ENCODE data around the gene EXT2. TPM values are rescaled to one million over a fixed set of nuclear protein-coding genes. Genes with fewer than 3 reads are reported as not detected.
A peak's percentile ranks its signal among the peaks of the same experiment; 100 is the strongest.

EXT2 gene
- total RNA-seq, 1 donor from 2014 or later, result 78.6 TPM

DNA sequence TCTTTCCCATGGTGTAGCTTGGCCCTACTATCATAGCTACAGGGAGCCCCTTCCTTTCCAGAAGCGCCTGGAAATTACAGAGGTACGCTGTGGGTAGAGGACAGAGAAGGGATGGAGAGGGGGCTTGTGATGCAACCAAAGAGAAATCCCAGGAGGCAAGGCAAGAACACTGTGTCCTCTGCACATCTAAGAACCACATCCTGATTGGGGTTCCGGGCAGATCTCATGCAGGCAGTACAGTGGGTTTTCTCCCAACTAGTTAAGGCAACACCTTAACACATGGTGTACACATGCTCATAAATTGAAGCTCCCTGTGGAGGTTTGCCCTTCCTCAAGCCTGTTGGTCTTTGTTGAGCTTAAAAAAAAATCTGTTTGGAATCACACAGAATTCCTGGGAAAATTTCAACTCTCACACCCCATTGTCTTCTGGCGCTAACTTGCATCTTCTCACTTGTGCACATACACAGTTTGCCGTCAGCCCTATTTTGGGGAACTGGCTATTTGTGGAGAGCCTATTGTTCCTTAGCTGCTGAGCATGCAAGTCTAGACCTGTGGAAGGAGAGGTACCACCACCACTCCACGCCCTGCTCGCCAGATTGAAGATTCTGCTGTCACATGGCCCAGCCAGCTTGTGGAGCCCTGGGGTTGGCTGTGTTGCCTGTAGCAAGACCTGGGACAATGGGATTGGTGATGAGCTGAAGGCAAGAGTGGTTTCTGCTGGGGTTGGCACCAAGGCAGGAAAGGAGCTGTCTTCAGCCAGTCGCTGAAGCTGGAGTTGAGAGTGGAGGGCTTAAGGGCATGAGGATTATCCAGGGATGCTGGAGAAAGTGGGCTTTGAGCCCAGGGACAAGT is 162.1 kb downstream of the EXT2 start:
- no peaks in the 10 kb centered on the region for H3K4me1 ChIP-seq
- H3K27ac ChIP-seq, result no peak overlapping the region
- DNase-seq (ENCODE audit: extremely low spot score in 2 of 2), result peak in 1 of 2 donors; percentile 60
- H3K4me3 ChIP-seq, result no peak overlapping the region
- H3K36me3 ChIP-seq, result no peaks in the 10 kb centered on the region
- peaks cover 4% of the 10 kb centered on the region for H3K9me3 ChIP-seq
- TF ChIP-seq POLR2A (IDR thresholded peaks at IDR 0.05) (no peak), POLR2AphosphoS5 (IDR thresholded peaks at IDR 0.05; ENCODE audit: insufficient read depth in 1 of 2, low read depth in 1 of 2) (no peak)
- TF ChIP-seq, protein P1, sequence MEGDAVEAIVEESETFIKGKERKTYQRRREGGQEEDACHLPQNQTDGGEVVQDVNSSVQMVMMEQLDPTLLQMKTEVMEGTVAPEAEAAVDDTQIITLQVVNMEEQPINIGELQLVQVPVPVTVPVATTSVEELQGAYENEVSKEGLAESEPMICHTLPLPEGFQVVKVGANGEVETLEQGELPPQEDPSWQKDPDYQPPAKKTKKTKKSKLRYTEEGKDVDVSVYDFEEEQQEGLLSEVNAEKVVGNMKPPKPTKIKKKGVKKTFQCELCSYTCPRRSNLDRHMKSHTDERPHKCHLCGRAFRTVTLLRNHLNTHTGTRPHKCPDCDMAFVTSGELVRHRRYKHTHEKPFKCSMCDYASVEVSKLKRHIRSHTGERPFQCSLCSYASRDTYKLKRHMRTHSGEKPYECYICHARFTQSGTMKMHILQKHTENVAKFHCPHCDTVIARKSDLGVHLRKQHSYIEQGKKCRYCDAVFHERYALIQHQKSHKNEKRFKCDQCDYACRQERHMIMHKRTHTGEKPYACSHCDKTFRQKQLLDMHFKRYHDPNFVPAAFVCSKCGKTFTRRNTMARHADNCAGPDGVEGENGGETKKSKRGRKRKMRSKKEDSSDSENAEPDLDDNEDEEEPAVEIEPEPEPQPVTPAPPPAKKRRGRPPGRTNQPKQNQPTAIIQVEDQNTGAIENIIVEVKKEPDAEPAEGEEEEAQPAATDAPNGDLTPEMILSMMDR (IDR thresholded peaks at IDR 0.05), result no peak
- H3K27me3 ChIP-seq, result no peaks in the 10 kb centered on the region
- intact Hi-C loops (cut with DNase I), result no loop called here

DNA sequence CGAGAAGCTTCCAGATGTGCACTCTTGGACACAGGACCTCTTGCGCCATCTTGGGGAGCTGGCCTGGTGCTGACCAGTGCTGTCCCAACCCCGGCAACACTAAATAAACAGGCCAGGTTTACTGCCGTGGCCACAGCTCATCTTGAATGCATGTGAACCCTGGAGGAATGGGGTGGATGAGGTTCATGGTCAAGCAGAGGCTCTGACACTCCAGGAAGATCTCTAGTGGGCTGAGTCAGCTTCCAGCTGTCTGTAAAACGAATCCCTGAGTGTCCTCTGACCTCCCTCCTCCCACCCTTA is 162.7 kb downstream of the EXT2 start:
- no peak for DNase-seq (ENCODE audit: extremely low spot score in 2 of 2)
- no peak overlapping the region for H3K27ac ChIP-seq
- H3K36me3 ChIP-seq, result no peaks in the 10 kb centered on the region
- intact Hi-C loops (cut with DNase I), result no loop called here
- no peaks in the 10 kb centered on the region for H3K27me3 ChIP-seq
- TF ChIP-seq, protein P1 (IDR thresholded peaks at IDR 0.05), result no peak
- no peak for TF ChIP-seq POLR2AphosphoS5 (IDR thresholded peaks at IDR 0.05; ENCODE audit: insufficient read depth in 1 of 2, low read depth in 1 of 2)
- TF ChIP-seq POLR2A (IDR thresholded peaks at IDR 0.05), result no peak
- no peak overlapping the region for H3K4me3 ChIP-seq
- no peaks in the 10 kb centered on the region for H3K4me1 ChIP-seq
- H3K9me3 ChIP-seq, result peaks cover 4% of the 10 kb centered on the region

DNA sequence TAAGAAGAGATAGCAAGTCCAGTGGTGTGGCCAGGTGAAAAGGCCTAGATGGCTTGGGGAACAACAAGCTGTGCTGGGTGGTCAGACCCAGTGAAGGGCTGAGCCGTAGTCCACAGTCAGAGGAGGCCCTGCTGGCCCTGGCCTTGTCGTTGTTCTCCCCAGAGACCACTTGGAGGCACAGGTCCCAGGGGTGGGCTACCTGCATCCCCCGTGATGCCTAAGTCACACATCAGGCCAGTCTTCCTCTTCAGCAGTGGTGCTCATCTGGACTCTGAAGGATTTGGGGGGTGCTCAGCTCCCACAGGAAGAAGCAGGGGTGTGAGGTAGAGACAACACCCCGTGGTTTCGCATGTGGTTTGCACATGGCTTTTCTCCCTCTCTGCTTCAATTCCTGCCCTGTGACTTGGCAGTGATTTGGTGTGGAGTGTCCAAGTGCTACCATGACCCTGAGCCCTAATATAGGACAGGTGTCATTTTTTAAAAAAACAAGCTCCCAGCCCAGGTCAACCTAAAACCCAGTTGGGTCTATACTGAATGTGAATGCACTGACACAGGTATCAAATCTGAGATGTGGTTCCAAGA is 163.5 kb downstream of the EXT2 start:
- intact Hi-C loops (cut with DNase I), result no loop called here
- no peaks in the 10 kb centered on the region for H3K9me3 ChIP-seq
- no peaks in the 10 kb centered on the region for H3K36me3 ChIP-seq
- H3K4me3 ChIP-seq, result no peak overlapping the region
- H3K4me1 ChIP-seq, result no peaks in the 10 kb centered on the region
- TF ChIP-seq POLR2AphosphoS5 (IDR thresholded peaks at IDR 0.05; ENCODE audit: insufficient read depth in 1 of 2, low read depth in 1 of 2) (no peak), POLR2A (IDR thresholded peaks at IDR 0.05) (no peak)
- TF ChIP-seq, protein P1 (IDR thresholded peaks at IDR 0.05), result no peak
- DNase-seq (ENCODE audit: extremely low spot score in 2 of 2), result no peak
- H3K27me3 ChIP-seq, result no peaks in the 10 kb centered on the region
- no peak overlapping the region for H3K27ac ChIP-seq

DNA sequence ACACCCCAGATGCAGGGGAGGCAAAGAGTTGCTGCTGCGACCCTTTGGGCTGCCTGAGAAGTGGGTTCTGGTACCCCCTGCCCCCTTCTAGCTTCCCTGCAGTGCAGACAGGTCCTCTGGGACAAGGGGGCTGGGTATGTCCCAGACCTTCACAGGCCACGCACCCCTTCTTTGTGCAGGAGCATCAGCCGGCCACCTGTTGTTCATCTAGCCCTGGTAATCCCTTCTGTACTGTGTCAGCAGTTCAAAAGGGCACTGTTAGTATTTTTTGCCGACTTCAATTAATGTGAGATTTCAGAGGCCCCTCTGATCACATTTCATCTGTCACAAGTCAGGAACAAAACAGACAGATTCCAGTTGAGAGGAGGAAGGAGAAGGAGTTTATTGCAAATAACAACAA is 164.6 kb downstream of the EXT2 start:
- TF ChIP-seq POLR2AphosphoS5 (IDR thresholded peaks at IDR 0.05; ENCODE audit: insufficient read depth in 1 of 2, low read depth in 1 of 2) (no peak), POLR2A (IDR thresholded peaks at IDR 0.05) (no peak)
- TF ChIP-seq, protein P1 (IDR thresholded peaks at IDR 0.05), result no peak
- no peak for DNase-seq (ENCODE audit: extremely low spot score in 2 of 2)
- H3K4me1 ChIP-seq, result no peaks in the 10 kb centered on the region
- H3K9me3 ChIP-seq, result no peaks in the 10 kb centered on the region
- H3K27ac ChIP-seq, result no peak overlapping the region
- no peaks in the 10 kb centered on the region for H3K27me3 ChIP-seq
- intact Hi-C loops (cut with DNase I), result no loop called here
- H3K36me3 ChIP-seq, result no peaks in the 10 kb centered on the region
- no peak overlapping the region for H3K4me3 ChIP-seq
